Transverse colon (tissue), 3 donors: Measurements from ENCODE around the gene CUL2.

Experiments used
- EP300 ChIP-seq: sonication (generic); formaldehyde crosslinking; IDR thresholded peaks from one replicate; pipeline ENCODE4 v1.6.1; 2017; ENCODE audit warnings: antibody characterized with exemption, low read depth
- POLR2A ChIP-seq: fragments of 450-650 bp; IDR thresholded peaks from one replicate; pipeline ENCODE4 v1.6.1; 2016; ENCODE audit warnings: antibody characterized with exemption, mild to moderate bottlenecking, moderate library complexity
- TF ChIP-seq, protein P1 (sequence below), 5 experiments: fragments of 200-600 bp in 3 of 5; fragments of 450-650 bp in 2 of 5; sonication (generic) in 3 of 5; IDR thresholded peaks; 1 replicate in 2 of 5; 2 replicates in 3 of 5; pipeline ENCODE4 v1.5.1; 2016 to 2017; ENCODE audit warnings: antibody characterized with exemption in 5 of 5, inconsistent platforms in 3 of 5, mild to moderate bottlenecking in 2 of 5, moderate library complexity in 1 of 5

DNA sequence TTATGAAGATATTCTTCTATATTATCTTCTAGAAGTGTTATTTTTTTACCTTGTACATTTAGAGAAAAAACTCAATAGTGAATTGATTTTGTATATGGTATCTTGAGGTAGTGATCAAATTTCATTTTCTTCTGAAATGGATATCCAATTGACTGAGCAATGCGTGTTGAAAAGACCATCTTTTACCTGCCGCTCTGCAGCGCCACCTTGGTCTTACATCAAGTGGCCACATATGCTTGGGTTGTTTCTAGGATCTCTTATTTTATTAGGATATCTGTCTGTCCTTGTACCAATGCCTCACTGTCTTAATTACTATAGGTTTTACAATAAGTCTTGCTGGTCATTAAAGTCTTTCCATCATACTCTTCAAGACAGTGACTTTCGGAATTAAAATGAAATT is 53.0 kb downstream of the CUL2 start:
- TF ChIP-seq, protein P1, sequence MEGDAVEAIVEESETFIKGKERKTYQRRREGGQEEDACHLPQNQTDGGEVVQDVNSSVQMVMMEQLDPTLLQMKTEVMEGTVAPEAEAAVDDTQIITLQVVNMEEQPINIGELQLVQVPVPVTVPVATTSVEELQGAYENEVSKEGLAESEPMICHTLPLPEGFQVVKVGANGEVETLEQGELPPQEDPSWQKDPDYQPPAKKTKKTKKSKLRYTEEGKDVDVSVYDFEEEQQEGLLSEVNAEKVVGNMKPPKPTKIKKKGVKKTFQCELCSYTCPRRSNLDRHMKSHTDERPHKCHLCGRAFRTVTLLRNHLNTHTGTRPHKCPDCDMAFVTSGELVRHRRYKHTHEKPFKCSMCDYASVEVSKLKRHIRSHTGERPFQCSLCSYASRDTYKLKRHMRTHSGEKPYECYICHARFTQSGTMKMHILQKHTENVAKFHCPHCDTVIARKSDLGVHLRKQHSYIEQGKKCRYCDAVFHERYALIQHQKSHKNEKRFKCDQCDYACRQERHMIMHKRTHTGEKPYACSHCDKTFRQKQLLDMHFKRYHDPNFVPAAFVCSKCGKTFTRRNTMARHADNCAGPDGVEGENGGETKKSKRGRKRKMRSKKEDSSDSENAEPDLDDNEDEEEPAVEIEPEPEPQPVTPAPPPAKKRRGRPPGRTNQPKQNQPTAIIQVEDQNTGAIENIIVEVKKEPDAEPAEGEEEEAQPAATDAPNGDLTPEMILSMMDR (IDR thresholded peaks at IDR 0.05): no peak
- TF ChIP-seq POLR2A (no peak), EP300 (no peak)
